ENCODE results near the gene GADD45B.

GRCh38 chr19:2482354-2483038, 6.6 kb downstream of the GADD45B start:
- no peak for TF ChIP-seq CTCF (IDR thresholded peaks at IDR 0.05)
- no peak for TF ChIP-seq POLR2A (IDR thresholded peaks at IDR 0.05)
